HG02885 (cell line): Measurements from ENCODE around the gene HOXC11.

Experiments
- ATAC-seq: cut with Tn5 transposase; IDR thresholded peaks from one replicate; pipeline ENCODE4 v1.9.1; 2021; ENCODE audit warnings: mild to moderate bottlenecking; ENCODE audit not compliant: unreplicated experiment, poor library complexity

HOXC11 gene

DNA sequence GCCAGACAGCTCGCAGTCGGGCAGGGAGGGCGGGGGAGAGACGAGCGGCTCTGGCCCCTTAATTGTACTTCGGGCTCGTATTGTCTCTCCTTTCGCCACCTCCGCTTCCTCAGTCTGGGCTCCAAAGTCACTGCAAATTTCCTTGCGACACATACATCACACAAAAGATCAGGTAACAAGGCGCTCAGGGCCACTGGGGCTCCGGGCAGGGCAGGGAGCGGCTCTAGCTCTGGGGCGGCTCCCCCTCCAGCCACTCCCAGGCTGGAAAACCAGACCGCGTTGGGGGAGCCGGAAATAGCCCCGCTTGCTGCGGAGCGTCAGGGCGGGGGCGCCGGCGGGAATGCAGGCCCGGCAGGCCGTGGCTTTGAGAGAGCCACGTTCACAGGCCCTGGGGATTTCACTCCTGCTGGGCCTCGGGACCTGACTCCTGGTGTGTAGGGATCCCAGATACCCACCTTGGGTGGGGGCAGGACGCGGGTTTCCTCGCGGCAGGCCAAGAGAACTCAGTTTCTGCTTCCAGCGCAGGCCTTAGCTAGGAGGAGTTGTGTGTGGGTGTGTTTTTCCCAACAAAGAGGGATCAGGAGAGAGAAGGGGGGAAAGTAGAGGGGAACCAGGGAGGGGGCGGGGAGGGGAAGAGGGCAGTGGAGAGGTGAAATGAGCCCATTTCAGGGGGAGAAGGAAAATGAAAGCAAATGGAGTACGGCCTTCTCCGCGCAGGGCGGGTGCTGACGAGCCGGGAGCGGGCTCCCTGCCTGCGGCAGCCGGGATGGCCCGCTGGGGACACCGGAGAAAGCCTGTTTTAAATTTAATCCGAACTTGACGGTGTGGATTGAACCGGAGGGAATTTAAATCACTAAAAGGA, 22.7 kb downstream of the HOXC11 start:
- no peak for ATAC-seq

DNA sequence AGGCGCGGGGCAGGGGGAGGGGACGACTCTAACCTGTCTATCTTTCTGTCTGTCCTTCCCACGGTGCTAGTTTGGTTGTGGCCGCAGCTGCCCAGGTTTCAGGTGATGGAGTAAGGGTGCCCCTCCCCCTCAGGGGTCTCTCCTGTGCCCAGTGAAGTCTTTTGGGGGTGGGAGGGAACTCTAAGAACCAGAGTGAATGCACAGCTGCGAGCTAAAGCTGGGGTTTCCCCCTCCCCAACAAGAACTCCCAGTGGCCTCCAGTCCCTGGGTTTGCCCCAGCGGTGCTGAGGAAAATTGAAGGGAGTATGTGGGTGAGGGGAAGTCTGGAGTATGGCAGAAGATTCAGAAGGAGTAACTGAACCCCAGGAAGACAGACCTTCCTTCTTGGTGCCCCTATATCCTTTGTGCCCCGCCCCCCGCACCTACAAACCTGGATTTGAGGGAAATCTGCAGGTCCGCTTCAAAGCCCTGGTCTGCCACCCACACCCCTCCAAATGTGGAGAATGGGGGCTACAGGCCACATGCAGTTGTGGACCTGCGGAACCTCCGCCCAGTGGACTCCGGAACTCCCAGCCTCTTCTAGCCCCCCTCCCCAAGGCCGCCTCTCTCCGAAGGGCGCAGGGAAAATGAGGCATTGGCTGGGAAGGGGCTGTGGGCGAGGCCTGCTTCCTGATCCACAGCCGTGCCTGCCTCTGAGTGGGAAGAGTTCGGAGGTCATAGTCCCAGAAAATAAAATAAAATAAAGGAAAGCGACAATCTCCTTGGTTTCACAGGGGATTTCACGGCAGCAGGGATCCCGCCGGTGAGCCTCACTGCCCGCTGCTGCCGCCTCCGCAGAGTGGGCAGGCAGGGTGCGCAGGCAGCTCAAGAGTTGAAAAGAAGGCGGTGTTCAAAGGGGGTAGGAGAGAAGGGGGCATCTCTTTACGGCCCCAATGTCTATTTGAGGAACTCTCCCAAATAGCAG, 23.6 kb downstream of the HOXC11 start:
- no peak for ATAC-seq

DNA sequence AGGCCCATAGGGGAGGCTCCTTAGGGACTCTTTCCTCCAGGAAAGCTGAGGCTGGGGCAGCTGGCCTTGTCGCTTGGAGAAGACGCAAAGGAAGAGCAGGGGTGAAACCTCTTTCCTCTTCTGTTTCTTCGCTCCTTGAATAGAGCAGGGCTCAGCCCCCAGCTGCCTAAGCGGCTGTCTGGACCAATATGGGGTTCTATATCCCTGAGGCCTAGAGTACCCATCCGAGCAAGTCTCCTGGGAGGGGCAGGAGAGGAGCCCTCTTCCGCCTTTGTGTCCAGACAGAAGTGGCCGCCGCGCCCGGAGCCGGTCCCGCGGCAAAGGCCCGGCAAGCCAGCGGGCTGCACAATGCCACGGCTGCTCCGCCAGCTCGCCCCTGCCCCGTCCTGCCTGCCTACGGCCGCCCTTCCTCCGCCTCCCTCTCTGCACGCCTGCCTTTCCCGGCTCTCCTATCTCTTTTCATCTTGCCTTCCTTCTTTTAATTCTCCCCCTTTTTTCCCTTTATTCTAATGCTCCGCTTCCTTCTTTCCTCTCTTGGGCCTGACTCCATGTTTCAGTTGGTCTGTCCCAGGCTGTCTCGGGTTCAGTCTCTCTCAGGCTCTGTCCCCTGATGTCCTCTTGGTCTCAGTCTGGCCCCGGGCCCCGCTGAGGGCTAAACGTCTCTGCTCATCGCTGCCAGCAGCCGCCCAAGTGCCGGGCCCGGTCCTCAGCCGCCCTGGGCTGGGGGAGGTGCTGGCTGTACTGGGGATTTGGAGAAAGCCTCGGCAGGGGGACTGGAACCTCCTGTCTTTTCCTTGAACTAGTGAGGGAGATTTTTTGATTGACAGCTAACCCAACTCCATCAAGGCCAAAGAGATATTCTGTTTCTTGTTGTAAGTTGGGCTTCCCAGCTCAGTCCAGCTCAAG, 24.5 kb downstream of the HOXC11 start:
- no peak for ATAC-seq

DNA sequence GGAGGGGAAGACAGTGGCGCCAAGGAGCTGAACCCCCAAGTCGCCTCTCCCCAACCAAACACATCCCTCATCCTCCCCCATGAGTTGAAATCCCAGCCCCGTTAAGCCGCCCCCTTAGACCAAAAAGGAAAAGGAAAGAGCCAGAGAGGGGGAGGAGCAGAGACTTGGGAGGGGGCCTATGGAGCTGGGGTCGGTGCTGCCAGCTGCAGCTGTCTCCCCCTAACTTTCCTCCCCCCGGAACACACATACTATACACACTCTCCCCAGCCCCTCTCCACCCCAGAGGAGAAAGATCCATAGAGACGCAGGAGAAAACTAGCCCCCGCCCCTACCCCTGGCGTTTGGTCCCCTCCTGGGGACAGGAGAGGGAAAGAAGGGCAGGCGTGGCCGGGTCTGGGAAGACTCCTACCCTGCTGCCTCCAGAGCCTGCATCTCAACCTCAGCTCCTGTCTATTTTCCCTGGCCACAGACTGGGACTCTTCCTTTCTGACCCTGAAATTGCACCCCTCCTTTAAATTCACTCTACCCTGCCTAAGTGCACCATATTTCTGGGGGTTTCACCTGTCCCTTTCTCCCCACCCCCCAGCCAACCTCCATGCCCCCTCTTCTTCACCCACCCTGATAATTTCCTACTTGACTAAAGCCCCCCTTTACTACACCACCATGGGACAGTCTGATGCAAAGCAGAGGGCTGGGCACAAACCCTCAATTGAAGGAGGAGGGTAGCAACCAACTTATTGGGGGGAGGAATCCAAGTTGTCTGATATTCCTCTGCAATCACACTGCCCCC, 25.4 kb downstream of the HOXC11 start:
- no peak for ATAC-seq

DNA sequence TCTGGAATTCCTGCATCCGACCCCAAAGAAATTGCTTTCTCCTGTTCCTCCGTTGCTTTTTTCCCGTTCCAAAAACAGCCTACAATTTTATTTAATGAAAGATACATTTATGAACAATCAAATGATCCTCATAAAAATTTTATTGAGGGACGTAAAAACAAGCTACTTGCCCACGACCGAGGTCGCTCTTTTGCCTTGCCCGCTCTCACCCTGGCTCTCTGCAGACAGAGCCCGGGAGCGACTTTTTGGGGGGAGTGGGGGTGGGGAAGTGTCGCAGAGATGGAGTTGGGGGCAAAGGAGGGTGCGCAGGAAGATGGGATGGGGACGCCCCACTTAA, 25.9 kb downstream of the HOXC11 start:
- ATAC-seq, result no peak

DNA sequence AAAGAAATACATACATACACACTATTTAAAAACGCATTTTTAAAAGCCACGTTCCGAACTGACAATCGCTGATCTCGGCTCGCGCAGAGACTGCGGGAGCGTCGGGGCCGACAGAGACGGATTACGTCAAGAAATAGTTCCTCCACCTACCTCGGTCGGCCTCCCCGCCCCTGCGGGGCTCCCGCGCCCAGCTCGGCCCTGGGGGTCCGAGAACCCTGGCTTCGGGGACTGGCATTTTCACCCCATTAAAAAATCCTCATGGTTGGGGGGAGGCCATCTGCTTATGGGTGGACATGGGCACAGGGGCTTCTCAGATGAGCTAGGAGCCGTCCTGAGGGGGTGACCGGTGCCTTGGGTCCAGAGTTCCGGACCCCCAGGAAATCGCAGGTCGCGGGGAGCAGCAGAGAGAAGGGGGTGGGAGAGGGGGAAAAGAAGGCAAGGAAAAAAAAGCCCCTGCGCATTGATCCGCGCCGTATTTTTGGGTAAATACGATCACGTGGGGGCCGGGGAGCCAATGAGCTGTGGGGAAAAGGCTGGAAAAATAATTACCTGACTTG, 26.7 kb downstream of the HOXC11 start:
- ATAC-seq, result no peak

DNA sequence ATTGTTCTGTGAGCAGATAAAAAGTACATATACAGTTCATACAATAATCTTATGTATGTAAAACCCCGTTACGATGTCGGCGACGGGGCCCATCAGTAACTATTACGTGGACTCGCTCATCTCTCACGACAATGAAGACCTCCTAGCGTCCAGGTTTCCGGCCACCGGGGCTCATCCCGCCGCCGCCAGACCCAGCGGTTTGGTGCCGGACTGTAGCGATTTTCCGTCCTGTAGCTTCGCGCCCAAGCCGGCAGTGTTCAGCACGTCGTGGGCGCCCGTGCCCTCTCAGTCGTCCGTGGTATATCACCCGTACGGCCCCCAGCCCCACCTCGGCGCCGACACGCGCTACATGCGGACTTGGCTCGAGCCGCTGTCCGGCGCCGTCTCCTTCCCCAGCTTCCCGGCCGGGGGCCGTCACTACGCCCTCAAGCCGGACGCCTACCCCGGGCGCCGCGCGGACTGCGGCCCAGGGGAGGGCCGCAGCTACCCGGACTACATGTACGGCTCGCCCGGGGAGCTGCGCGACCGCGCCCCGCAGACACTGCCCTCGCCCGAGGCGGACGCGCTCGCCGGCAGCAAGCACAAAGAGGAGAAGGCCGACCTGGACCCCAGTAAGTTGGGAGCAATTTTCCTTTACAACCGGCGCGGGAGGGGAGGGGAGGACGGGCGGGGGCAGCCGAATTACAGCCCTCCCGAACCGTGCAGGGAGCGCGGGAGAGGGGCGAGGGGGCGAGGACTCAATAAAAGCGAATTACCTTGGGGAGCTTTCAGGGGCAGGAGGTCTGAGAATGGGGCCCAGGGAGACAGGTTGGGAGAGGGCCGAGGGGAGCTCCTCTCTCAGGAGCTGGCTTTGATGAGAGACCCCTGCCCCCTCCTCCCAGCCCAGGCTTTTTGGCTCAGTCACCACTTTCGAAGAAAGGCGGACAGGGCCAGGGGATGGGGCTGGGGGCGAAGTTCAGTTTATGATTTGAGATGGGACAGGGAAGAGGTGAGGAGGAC, 27.5 kb downstream of the HOXC11 start, which contains the start of gene HOXC9:
TSS of gene HOXC9 (plus strand) at position 46 of the 999 bp plus-strand sequence. CDS start at position 74, 28 bp downstream.
- no peak for ATAC-seq

DNA sequence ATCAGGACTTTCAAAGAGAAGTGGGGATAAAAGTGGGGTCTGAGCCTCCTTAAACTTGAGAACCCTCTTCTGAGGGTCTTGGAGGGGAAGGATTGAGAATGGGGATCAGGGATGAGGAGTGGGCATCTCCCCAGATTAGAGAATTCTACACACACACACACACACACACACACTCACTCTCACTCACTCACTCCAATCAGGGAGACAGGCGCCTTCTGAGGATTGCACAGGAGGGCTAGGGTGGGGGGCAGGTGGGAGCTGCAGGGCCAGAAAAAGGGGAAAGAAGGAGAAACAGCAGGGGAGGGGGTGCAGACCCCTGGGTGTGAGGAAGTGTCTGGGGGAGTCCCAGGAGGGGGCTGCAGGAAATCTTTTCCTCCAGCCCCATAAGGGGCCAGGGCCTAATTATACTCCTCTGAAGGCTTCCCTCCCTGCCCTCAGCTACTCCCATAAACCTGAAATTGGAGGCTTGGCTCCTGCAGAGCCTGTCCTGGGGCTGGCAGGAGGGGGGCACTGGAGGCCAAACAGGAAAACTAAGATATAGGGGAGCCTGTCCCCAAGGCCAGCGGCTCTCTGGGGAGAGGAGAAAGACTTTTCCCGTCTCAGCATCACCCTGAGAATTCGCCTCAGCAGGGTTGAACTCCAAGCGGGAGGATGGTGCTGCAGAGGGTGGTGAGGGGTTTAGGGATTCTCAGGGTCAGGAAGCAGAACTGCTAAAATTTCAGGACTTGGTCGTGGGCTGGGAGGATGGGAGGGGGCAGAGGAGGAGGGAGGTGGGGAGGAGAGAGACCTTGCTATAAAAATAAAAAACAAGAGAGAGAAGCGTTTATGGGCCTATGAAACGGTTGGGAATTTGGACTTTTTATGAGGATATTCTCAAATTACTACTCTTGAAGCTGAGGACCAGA, 28.6 kb downstream of the HOXC11 start:
- ATAC-seq, result no peak

DNA sequence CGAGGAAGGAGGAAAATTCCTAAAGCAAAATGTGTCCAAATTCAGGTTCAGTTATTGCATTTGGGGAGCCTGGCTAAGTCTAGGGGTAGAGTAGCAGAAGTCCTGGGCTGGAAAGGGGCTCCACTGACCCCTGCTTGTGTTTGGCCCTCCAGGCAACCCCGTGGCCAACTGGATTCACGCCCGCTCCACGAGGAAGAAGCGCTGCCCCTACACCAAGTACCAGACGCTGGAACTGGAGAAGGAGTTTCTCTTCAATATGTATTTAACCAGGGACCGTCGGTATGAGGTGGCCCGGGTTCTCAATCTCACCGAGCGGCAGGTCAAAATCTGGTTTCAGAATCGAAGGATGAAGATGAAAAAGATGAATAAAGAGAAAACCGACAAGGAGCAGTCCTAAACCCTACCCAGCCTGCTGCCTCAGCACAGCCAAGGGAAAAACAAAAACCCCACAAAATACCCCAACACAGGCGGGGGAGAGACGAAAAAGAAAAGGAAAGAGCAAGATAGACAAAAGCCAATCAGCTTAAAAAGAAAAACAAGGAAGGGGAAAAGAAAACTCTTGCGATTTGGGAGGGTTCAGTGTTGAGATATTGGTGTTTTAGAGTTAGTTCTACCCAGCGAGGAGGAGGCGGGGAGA, 29.5 kb downstream of the HOXC11 start:
- ATAC-seq, result no peak

DNA sequence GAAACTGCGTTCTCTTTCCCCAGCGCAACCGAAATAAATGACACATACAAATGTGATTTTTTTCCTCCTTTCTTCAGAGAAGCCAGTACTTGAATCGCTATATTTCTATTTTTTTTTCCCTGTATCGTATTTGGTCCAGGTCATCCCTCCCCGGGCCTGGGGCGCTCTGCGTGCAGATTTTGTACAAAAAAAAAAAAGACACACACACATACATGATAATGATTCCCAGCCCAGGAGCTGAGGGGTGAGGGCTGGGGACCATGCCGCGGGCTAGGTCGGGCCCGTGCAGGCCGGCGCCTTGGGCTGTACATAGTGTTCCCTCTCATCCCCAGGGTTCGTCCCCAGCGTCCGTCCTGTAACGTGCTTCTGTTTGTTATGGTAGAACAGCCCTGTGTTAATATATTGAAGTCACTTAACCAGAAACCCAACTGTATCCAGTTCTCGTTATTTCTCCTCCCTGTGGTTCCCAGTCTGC, 30.0 kb downstream of the HOXC11 start:
- ATAC-seq, result no peak

DNA sequence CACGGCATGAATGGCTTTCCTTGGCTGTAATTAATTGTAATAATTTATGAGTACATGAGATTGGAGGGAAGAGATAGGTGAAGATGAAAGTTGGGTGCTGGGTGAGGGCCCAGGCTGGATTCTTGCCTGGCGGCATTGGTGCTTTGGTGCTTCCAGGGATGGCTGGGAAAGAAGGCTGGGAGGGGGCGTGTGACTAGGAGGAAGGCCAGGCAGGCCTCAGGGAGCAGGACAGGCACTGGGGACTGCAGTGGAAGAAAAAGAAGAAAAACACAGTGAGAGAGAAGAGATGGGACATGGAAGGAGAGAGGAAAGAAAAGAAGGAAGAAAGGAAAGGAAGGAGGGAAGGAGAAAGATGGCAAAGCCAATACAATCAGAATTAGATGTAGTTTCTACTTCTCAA, 30.7 kb downstream of the HOXC11 start:
- no peak for ATAC-seq

DNA sequence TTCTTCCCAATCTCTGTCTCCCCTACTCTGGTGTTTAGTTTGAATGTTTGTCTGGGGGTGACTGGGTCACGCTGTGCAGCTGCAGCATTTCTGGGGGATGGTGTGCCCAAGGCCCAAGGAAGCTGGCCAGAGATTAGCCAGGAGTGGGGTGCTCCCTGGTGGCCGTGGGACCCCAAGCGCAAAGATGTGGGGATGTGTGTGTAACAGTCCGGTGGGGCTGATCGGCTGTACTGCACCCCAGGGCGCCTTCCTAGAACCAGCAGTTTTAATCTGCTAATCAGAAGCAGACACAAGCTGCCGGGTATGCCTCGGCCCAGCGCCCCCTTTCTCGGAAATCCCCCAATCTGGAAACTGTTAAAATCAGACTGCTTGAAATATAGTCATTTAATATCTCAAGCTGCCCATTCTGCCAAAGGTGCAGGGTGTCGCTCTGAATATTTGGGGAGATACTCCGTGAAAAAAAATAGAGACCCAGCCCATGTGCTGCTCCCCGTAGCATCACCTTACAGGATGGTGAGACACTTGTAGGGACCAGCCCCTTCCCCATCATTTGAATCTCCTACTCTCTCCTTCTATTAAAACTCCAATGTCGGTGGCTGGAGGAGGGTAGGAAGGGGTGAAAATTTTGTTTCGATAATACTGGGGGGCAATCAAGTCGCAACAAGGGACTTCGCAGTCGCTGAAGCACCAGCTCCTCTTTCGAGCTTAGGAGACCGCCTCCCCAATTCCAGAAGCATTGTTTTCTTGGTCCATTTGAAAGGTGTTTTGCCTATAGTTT, 31.3 kb downstream of the HOXC11 start:
- no peak for ATAC-seq

DNA sequence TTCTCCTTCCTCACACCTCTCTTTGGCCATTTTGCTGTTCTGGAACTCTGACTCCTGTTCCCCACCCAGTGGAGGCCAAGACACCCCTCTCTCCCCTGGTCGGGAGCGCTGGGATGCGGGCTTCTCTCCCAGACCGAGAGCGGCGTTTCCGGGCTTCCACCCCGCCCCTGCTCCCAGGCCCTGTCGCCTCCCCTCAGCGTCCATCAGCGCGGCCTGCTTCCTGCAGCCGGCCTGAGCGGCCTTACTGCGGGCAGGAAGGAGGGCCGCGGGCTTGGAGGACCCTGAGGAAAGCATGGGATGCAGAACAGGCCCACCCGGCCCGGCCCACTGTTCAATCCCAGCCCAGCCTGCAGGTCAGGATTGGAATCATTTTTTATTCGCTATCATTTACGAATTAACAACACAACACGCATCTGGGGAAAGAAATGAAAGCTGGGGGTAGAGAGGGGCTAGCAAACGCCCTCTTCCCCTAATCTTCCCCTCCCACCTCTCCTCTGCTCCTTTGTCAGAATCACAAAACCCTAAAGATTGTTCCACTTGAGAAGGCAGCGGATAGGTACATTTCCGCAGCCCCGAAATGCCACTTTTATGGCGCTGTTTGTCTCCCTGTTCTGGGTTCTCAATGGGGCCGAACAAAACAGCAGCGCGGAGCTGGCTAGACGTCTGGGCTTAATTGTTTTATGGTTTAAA, 32.1 kb downstream of the HOXC11 start:
- ATAC-seq, result no peak

DNA sequence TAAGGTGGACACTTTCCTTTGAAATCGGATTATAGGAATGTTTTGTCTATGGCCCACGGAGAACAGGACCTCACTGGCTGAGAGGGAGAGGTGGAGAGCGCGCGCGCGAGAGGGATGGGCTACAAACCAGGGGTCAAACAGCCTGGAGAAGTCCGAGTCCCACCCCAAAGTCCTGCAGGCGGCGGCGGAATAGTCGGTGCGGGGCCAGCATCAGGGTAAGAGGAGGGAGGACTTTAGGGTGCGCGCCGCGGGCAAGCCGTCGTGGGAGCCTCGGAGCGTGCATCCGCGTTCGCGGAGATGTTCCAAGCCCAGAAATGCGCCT, 32.6 kb downstream of the HOXC11 start:
- ATAC-seq, result no peak

DNA sequence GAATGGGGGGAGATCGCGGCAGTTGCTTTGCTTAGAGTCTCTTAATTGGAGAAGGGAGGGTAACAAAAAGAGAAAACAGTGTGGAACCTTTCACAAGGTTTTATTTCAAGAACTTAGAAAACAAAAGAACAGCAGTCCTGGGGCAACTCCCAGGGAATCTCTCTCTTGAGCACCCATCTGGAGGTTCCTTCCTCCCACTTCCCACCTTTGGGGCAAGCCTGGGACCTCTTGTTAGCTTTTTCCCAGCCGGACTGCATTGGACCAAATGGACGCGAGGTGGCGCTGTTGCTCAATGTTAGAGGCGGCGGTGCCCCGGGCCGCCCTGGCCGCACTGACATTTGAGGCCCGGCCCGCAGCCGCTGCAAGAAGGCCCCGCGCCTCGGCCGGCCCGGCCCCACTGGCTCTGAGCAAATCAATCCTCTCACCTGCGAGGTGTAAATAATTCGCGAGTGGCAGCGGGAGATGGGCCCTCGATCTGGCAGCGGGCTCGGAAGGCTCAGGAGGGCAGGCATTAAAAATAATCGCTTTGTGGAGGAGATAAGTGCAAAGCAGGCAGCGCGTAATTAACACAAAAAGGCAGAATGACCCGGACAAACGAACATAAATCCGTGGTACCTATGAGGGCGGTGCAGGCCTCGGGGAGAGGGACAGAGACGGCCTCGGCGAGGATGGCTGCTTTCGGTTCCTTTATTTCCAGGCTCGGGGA, 33.1 kb downstream of the HOXC11 start:
- peak; percentile 73 for ATAC-seq
